ENCODE data around the gene GPR173. TPM values are rescaled to one million over a fixed set of nuclear protein-coding genes. Genes with fewer than 3 reads are reported as not detected.

Gene GPR173
- total and polyA plus RNA-seq, 2 of the 8 experiments (the other 6 are each of a cell fraction or from before 2014, with no cell fraction given): 7.0 to 11.3 TPM

- no peak for TF ChIP-seq POU5F1 (IDR thresholded peaks at IDR 0.05; ENCODE audit: low read depth, low read length)
- no peak for TF ChIP-seq ATF2 (IDR thresholded peaks at IDR 0.05; ENCODE audit: low read length)
- TF ChIP-seq GTF2F1 (IDR thresholded peaks at IDR 0.05; ENCODE audit: borderline replicate concordance, low read depth, low read length): no peak
- TF ChIP-seq RXRA (IDR thresholded peaks at IDR 0.05; ENCODE audit: insufficient read depth, low read depth, low read length): no peak
- TF ChIP-seq HDAC2 (IDR thresholded peaks at IDR 0.05; ENCODE audit: borderline replicate concordance in 1 of 2, low read depth in 2 of 2, low read length in 2 of 2): no peak
- no peak for TF ChIP-seq FOSL1 (IDR thresholded peaks at IDR 0.05; ENCODE audit: insufficient read depth, low read depth, low read length)
- no peak for TF ChIP-seq CBX5 (IDR thresholded peaks at IDR 0.05; ENCODE audit: low read depth, low read length)
- TF ChIP-seq BCL11A (IDR thresholded peaks at IDR 0.05; ENCODE audit: low read depth in 2 of 2, low read length in 2 of 2): no peak
- no peak for TF ChIP-seq MAX (IDR thresholded peaks at IDR 0.05)
- no peak for TF ChIP-seq MAFK (IDR thresholded peaks at IDR 0.05; ENCODE audit: low read depth, low read length)
- no peak for TF ChIP-seq SP4 (IDR thresholded peaks at IDR 0.05; ENCODE audit: low read length)
- peak; percentile 91 for TF ChIP-seq RFX5 (IDR thresholded peaks at IDR 0.05; ENCODE audit: borderline replicate concordance, low read depth, low read length)
- peak; percentile 96 for TF ChIP-seq TBP (IDR thresholded peaks at IDR 0.05; ENCODE audit: low read depth, low read length)
- peak; percentile 98 for TF ChIP-seq POLR2A (IDR thresholded peaks at IDR 0.05; ENCODE audit: control extremely low read depth in 1 of 2, low read depth in 2 of 2, low read length in 2 of 2)
- TF ChIP-seq RBBP5 (IDR thresholded peaks at IDR 0.05; ENCODE audit: borderline replicate concordance, low read depth, low read length): no peak
- no peak for TF ChIP-seq SIRT6 (IDR thresholded peaks at IDR 0.05; ENCODE audit: low read length)
- TF ChIP-seq SIX5 (IDR thresholded peaks at IDR 0.05; ENCODE audit: low read depth, low read length): no peak
- no peak for TF ChIP-seq JUND (IDR thresholded peaks at IDR 0.05; ENCODE audit: low read length)
- TF ChIP-seq CTBP2 (IDR thresholded peaks at IDR 0.05; ENCODE audit: borderline replicate concordance, insufficient read depth, insufficient read length, low read length): no peak
- TF ChIP-seq NRF1 (IDR thresholded peaks at IDR 0.05; ENCODE audit: low read depth, low read length): no peak
These were observed 33.6 kb downstream of the GPR173 start, which contains the start of gene TSPYL2 (continued) for GRCh38 chrX:53081925-53082772.
